ENCODE measurements around the gene IGLL5.
"Not testable (repeated sequence)": the region's sequence is repeated elsewhere in the genome, so short reads cannot be mapped to it uniquely, and the experiment has no call there.

The IGLL5 gene

GRCh38 chr22:22884888-22885840 lies 2.5 kb upstream of the IGLL5 start:
- no peak for DNase-seq

- DNase-seq, result no peak
Measured at GRCh38 chr22:22886546-22886945, 1.1 kb upstream of the IGLL5 start.

- no peak for DNase-seq
Measured at GRCh38 chr22:22888571-22889353, 1.1 kb downstream of the IGLL5 start.

GRCh38 chr22:22890085-22890484 lies 2.5 kb downstream of the IGLL5 start:
- no peak for DNase-seq

- DNase-seq, result no peak
Measured at GRCh38 chr22:22891139-22891621, 3.6 kb downstream of the IGLL5 start.

- DNase-seq, result no peak
Measured at GRCh38 chr22:22892096-22893052, 4.8 kb downstream of the IGLL5 start.

GRCh38 chr22:22893077-22893805 lies 5.6 kb downstream of the IGLL5 start:
- DNase-seq, result no peak

- no peak for DNase-seq
Measured at GRCh38 chr22:22893891-22894739, 6.5 kb downstream of the IGLL5 start.

- DNase-seq, result no peak
Measured at GRCh38 chr22:22894740-22895731, 7.4 kb downstream of the IGLL5 start.

GRCh38 chr22:22895776-22896445 lies 8.3 kb downstream of the IGLL5 start:
- DNase-seq, result no peak

- DNase-seq, result no peak
Measured at GRCh38 chr22:22896601-22897000, 9.0 kb downstream of the IGLL5 start.

- DNase-seq, result no peak
Measured at GRCh38 chr22:22897091-22897490, 9.5 kb downstream of the IGLL5 start.

- DNase-seq, result no peak
Measured at GRCh38 chr22:22897947-22898346, 10.3 kb downstream of the IGLL5 start.

GRCh38 chr22:22898411-22898950 lies 10.9 kb downstream of the IGLL5 start:
- not testable (repeated sequence) for DNase-seq

- not testable (repeated sequence) for DNase-seq
Measured at GRCh38 chr22:22899342-22900080, 11.9 kb downstream of the IGLL5 start.

- DNase-seq, result not testable (repeated sequence)
Measured at GRCh38 chr22:22900527-22901205, 13.1 kb downstream of the IGLL5 start.

- no peak for DNase-seq
Measured at GRCh38 chr22:22901578-22902218, 14.1 kb downstream of the IGLL5 start.
